ENCODE results near the gene LRCH1.
A peak's percentile ranks its signal among the peaks of the same experiment; 100 is the strongest.

Gene LRCH1

DNA sequence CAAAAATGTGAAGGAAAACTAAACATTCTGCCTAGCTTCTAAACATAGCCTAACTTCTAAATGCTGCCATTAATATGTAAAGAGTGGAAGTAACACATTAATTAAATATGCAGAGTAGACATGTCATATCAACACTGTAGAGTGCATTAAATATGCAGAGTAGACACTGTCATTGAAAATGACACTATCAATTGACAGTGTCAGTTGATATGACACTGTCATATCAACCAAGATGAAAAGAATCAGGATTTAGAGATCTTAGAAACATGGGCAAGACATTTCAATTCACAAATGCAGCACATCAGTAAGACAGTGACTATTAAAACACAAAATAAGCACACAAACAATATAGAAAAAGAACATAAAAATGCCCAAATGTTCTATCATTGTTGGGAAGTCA, 218.7 kb downstream of the LRCH1 start:
- no peaks in the 10 kb centered on the region for H3K4me1 ChIP-seq (ENCODE audit: control insufficient read depth, insufficient read depth, low read length, poor library complexity, severe bottlenecking)
- peaks cover 43% of the 10 kb centered on the region for H3K36me3 ChIP-seq (ENCODE audit: control insufficient read depth, insufficient read depth, low read length)
- H3K9me3 ChIP-seq (ENCODE audit: control insufficient read depth, low read length), result no peaks in the 10 kb centered on the region
- H3K27ac ChIP-seq (ENCODE audit: low read depth, low read length, severe bottlenecking), result no peak overlapping the region
- no peak overlapping the region for H3K4me3 ChIP-seq (ENCODE audit: extremely low read depth, insufficient read depth, low read length, poor library complexity, severe bottlenecking)

DNA sequence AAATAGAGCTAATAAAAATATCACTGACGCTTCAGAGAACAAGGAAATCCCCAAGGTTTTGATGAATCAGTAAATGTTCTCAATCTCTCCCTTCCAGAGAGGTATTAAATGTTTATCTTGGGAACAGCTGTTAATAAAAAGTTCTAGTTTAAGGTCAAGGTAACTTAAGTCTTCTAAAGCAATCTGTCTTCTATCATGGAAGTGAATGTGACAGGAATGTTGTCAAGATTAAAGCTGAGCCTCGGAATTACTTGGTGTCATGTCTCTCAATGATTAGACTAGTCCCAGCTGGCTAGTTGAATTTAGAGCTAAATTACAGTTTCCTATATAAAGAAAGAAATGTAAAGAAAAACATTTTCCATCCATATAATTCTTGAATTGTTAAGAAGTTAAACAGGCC, 220.6 kb downstream of the LRCH1 start:
- no CpG with 5 or more reads among the region's 2 CpGs for WGBS, 2 experiments (ENCODE audit: insufficient coverage in 2 of 2)
- H3K36me3 ChIP-seq (ENCODE audit: control insufficient read depth, insufficient read depth, low read length), result peaks cover 56% of the 10 kb centered on the region
- H3K27ac ChIP-seq (ENCODE audit: low read depth, low read length, severe bottlenecking), result no peak overlapping the region

DNA sequence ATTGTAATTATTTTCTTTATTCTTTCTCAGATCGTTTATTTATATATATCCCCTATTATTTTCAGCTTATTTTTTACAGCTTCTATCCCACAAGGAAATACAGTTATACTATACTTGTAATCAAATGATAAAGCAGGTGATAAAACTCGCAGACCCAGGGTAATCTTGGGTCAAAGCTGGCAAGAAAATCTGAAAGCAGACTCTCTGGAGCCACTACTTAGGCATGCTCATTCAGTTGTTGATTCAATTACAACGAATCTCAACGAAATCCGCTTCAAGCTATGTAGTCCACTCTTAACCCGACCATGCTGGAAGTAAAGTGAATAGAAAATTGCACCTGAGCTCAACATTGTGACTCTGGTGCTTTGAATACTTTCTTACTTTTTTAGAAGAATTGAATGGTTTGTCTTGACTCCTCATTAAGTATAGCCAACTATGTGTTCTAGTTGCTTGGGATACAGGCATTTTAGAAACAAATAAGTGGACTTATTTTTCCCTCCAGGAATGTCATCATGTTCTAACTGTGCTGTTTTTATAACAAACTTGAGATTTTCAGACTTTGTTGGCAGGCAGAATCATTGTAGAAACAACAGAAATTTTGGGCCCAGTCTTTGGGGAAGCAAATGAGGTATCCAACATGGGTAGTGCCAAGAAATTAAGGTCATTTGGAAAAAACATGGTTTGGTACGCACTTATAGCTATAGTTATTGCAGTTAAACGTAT, 222.6 kb downstream of the LRCH1 start:
- no peaks in the 10 kb centered on the region for H3K9me3 ChIP-seq (ENCODE audit: control insufficient read depth, low read length)
- H3K4me3 ChIP-seq (ENCODE audit: extremely low read depth, insufficient read depth, low read length, poor library complexity, severe bottlenecking), result no peak overlapping the region
- peaks cover 64% of the 10 kb centered on the region for H3K36me3 ChIP-seq (ENCODE audit: control insufficient read depth, insufficient read depth, low read length)
- no peak overlapping the region for H3K27ac ChIP-seq (ENCODE audit: low read depth, low read length, severe bottlenecking)
- no peaks in the 10 kb centered on the region for H3K4me1 ChIP-seq (ENCODE audit: control insufficient read depth, insufficient read depth, low read length, poor library complexity, severe bottlenecking)
- 93 to 95% methylated on average over 3 to 4 of the region's 8 CpGs for WGBS, 2 experiments (ENCODE audit: insufficient coverage in 2 of 2)

More for the DNA sequence above, 220.6 kb downstream of the LRCH1 start:
- Histone ChIP-seq H3K9me3 (ENCODE audit: control insufficient read depth, low read length) (no peaks in the 10 kb centered on the region), H3K4me1 (ENCODE audit: control insufficient read depth, insufficient read depth, low read length, poor library complexity, severe bottlenecking) (no peaks in the 10 kb centered on the region), H3K4me3 (ENCODE audit: extremely low read depth, insufficient read depth, low read length, poor library complexity, severe bottlenecking) (no peak overlapping the region)

DNA sequence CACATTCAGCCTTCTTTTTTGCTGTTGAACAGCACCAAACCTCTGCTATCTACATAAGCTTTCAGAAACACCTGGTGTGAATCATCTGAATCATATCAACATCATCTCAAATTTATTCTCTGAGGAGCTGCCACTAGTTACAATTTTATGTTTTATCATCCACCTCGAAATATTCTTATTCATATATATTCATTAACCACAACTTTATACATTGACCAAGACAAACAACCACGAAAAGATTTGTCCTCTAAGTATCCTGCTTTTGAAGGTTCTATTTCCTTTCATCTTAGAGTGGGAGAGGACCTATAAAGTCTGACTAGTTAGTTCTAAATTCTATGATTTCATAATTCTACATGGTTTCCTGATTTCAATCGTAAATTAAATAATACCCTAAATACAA, 225.1 kb downstream of the LRCH1 start:
- Histone ChIP-seq H3K9me3 (ENCODE audit: control insufficient read depth, low read length) (no peaks in the 10 kb centered on the region), H3K4me1 (ENCODE audit: control insufficient read depth, insufficient read depth, low read length, poor library complexity, severe bottlenecking) (no peaks in the 10 kb centered on the region), H3K27ac (ENCODE audit: low read depth, low read length, severe bottlenecking) (no peak overlapping the region), H3K4me3 (ENCODE audit: extremely low read depth, insufficient read depth, low read length, poor library complexity, severe bottlenecking) (no peak overlapping the region), H3K36me3 (ENCODE audit: control insufficient read depth, insufficient read depth, low read length) (peaks cover 64% of the 10 kb centered on the region)
- 89% methylated on average over 1 of the region's 3 CpGs; no CpG with 5 or more reads in 1 of the 2 experiments for WGBS, 2 experiments (ENCODE audit: insufficient coverage in 2 of 2)

DNA sequence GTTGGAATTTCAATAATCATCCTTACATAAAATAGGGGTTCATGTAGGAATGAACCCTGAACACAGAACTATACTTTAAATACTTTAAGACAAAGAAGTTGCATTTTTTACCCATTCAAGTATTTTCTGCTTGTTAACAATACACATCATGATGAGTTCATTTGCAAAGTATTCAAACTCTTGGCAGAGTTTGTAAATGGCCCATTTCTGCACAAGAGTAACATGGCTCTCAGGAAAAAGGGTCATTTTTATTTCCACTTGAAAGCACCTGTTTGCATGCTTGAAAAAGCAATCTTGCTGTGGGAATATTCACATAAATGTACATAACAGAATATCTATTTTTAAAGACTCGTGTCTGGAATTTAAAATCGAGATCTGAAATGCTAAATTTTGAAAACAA, 225.9 kb downstream of the LRCH1 start:
- H3K4me1 ChIP-seq (ENCODE audit: control insufficient read depth, insufficient read depth, low read length, poor library complexity, severe bottlenecking), result no peaks in the 10 kb centered on the region
- H3K4me3 ChIP-seq (ENCODE audit: extremely low read depth, insufficient read depth, low read length, poor library complexity, severe bottlenecking), result no peak overlapping the region
- H3K9me3 ChIP-seq (ENCODE audit: control insufficient read depth, low read length), result no peaks in the 10 kb centered on the region
- H3K36me3 ChIP-seq (ENCODE audit: control insufficient read depth, insufficient read depth, low read length), result peaks cover 58% of the 10 kb centered on the region
- no peak overlapping the region for H3K27ac ChIP-seq (ENCODE audit: low read depth, low read length, severe bottlenecking)
- WGBS, 2 experiments (ENCODE audit: insufficient coverage in 2 of 2), result no CpG with 5 or more reads among the region's 2 CpGs

DNA sequence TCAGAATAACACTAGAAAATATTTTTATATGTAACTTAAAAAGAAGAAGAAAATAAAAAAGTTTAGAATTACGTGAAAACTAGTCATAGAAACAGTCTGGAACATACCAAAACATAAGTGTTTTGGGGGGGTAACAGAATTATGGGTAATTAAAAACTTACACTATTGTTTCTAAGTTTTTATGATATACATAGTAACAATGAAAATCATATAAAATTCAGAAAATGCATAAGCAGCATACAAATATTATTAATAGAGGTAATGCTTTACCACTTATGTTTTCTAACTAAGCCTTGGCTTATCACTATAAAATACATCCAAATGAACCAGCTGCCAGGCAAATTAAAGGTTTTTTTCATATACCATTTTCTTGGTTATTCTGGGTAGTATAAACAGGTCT, 229.1 kb downstream of the LRCH1 start:
- WGBS, 2 experiments (ENCODE audit: insufficient coverage in 2 of 2), result no CpG with 5 or more reads among the region's 1 CpG

DNA sequence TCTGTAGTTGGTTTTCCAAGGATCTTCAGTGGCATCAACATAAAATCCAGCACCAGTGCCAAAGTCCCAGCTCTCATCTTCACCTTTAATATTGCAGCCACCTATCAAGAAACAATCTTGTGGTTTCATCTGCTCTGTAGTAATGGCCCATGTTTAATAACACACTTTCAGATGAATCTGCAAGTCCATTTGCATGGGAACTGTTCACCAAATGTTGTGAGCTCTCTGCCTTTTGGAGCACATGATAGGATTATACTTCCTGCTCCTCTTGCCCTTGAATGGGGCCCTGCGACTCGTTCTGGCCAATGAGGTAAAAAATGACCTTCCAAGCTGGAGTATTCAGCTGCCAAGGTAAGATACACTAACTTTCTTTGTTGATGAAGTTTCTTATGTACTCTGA, 229.7 kb downstream of the LRCH1 start:
- H3K27ac ChIP-seq (ENCODE audit: low read depth, low read length, severe bottlenecking), result no peak overlapping the region
- no peaks in the 10 kb centered on the region for H3K4me1 ChIP-seq (ENCODE audit: control insufficient read depth, insufficient read depth, low read length, poor library complexity, severe bottlenecking)
- 90 to 100% methylated on average over 1 to 2 of the region's 2 CpGs for WGBS, 2 experiments (ENCODE audit: insufficient coverage in 2 of 2)
- no peaks in the 10 kb centered on the region for H3K9me3 ChIP-seq (ENCODE audit: control insufficient read depth, low read length)
- no peak overlapping the region for H3K4me3 ChIP-seq (ENCODE audit: extremely low read depth, insufficient read depth, low read length, poor library complexity, severe bottlenecking)
- peaks cover 45% of the 10 kb centered on the region for H3K36me3 ChIP-seq (ENCODE audit: control insufficient read depth, insufficient read depth, low read length)

More for the DNA sequence above, 229.1 kb downstream of the LRCH1 start:
- no peak overlapping the region for H3K27ac ChIP-seq (ENCODE audit: low read depth, low read length, severe bottlenecking)
- peaks cover 50% of the 10 kb centered on the region for H3K36me3 ChIP-seq (ENCODE audit: control insufficient read depth, insufficient read depth, low read length)
- H3K4me3 ChIP-seq (ENCODE audit: extremely low read depth, insufficient read depth, low read length, poor library complexity, severe bottlenecking), result no peak overlapping the region
- no peaks in the 10 kb centered on the region for H3K4me1 ChIP-seq (ENCODE audit: control insufficient read depth, insufficient read depth, low read length, poor library complexity, severe bottlenecking)
- H3K9me3 ChIP-seq (ENCODE audit: control insufficient read depth, low read length), result no peaks in the 10 kb centered on the region

DNA sequence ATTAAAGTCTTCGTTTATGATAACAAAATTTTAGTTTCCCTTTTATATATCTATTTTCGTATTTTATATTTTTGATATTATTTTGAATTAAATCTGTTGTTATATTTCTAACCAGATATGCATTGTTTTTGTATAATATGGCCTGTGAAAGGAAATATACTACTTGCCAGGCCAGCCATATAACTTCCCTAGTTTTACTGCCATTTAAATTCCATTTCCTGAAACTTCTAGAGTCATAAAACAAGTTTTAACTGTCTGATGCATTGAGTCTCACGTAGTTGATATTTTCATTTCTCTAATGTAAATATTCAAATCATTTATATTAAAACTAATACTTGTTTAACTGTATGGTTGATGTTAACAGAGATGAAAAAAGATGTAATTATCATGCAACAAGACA, 230.5 kb downstream of the LRCH1 start:
- peaks cover 42% of the 10 kb centered on the region for H3K36me3 ChIP-seq (ENCODE audit: control insufficient read depth, insufficient read depth, low read length)
- H3K9me3 ChIP-seq (ENCODE audit: control insufficient read depth, low read length), result no peaks in the 10 kb centered on the region
- no peak overlapping the region for H3K4me3 ChIP-seq (ENCODE audit: extremely low read depth, insufficient read depth, low read length, poor library complexity, severe bottlenecking)
- no peak overlapping the region for H3K27ac ChIP-seq (ENCODE audit: low read depth, low read length, severe bottlenecking)
- no peaks in the 10 kb centered on the region for H3K4me1 ChIP-seq (ENCODE audit: control insufficient read depth, insufficient read depth, low read length, poor library complexity, severe bottlenecking)
- no CpG with 5 or more reads among the region's 3 CpGs for WGBS, 2 experiments (ENCODE audit: insufficient coverage in 2 of 2)

DNA sequence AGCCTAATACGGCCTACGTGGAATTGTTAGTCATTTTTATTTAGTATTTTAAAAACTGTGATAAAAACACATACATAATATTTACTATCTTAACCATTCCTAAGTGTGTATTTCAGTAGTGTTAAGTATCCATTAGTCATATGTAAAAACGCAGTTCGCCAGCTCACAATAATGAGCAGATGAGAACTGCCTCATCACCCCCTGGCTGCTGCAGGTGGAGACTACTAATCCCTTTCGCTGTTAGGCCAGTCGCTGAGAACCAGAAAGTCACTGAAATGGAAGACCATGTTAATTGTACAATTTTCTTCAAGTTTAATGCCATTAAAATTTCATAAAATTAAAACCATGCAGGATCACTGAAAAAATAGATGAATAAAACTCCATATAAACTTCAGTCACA, 242.4 kb downstream of the LRCH1 start:
- H3K4me3 ChIP-seq (ENCODE audit: extremely low read depth, insufficient read depth, low read length, poor library complexity, severe bottlenecking), result no peak overlapping the region

DNA sequence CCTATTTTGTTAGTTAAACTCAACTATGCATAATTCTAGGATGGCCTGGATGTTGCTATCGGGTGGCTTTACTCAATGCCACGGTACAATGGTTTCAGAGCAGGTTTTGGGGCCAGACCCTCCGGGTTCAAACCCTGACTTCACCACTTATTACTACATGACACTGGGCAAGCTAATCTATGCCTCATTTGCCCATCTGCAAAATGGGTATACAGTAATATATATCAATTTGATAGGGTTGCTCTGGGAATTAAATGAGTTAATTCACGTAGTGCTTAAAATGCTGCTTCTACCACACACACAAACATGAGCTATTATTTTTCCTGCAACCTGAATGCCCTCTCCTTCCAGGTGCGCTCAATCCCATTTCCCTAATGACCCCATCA, 243.2 kb downstream of the LRCH1 start:
- 78 to 84% methylated on average over 3 to 5 of the region's 5 CpGs for WGBS, 2 experiments (ENCODE audit: insufficient coverage in 2 of 2)
- Histone ChIP-seq H3K27ac (ENCODE audit: low read depth, low read length, severe bottlenecking) (peak overlapping the region; percentile 78), H3K4me3 (ENCODE audit: extremely low read depth, insufficient read depth, low read length, poor library complexity, severe bottlenecking) (peak overlapping the region; percentile 71), H3K4me1 (ENCODE audit: control insufficient read depth, insufficient read depth, low read length, poor library complexity, severe bottlenecking) (peaks cover 4% of the 10 kb centered on the region), H3K36me3 (ENCODE audit: control insufficient read depth, insufficient read depth, low read length) (peaks cover 13% of the 10 kb centered on the region), H3K9me3 (ENCODE audit: control insufficient read depth, low read length) (no peaks in the 10 kb centered on the region)

More for the DNA sequence above, 242.4 kb downstream of the LRCH1 start:
- Histone ChIP-seq H3K9me3 (ENCODE audit: control insufficient read depth, low read length) (no peaks in the 10 kb centered on the region), H3K4me1 (ENCODE audit: control insufficient read depth, insufficient read depth, low read length, poor library complexity, severe bottlenecking) (peaks cover 4% of the 10 kb centered on the region), H3K36me3 (ENCODE audit: control insufficient read depth, insufficient read depth, low read length) (peaks cover 20% of the 10 kb centered on the region), H3K27ac (ENCODE audit: low read depth, low read length, severe bottlenecking) (no peak overlapping the region)
- WGBS, 2 experiments (ENCODE audit: insufficient coverage in 2 of 2), result no CpG with 5 or more reads among the region's 6 CpGs
